Esophagus muscularis mucosa (tissue), 4 donors: ENCODE results near the gene DAZAP1. TPM values are rescaled to one million over a fixed set of nuclear protein-coding genes. Genes with fewer than 3 reads are reported as not detected.

Experiments used
- DNase-seq: peaks from one replicate; pipeline ENCODE4 v3.0.0-alpha.2; 2017; ENCODE audit errors: extremely low spot score
- H3K27ac ChIP-seq, 4 donors: fragments of 200-600 bp; sonication (generic); replicated peaks in 1 of 4; 1 replicate in 3 of 4; 2 replicates in 1 of 4; pipeline ENCODE4 v1.5.1; 2016 to 2019; ENCODE audit warnings: mild to moderate bottlenecking in 1 of 4
- H3K27me3 ChIP-seq, 4 donors: fragments of 200-600 bp; sonication (generic); one replicate each; pipeline versions ENCODE4 v1.5.1 to v1.6.0; 2016 to 2019
- H3K36me3 ChIP-seq, 4 donors: fragments of 200-600 bp; sonication (generic); one replicate each; pipeline ENCODE4 v1.5.1; 2016 to 2019
- H3K4me1 ChIP-seq, 4 donors: fragments of 200-600 bp; sonication (generic); one replicate each; pipeline ENCODE4 v1.5.1; 2016 to 2019
- H3K4me3 ChIP-seq, 4 donors: fragments of 200-600 bp; sonication (generic); 1 replicate in 2 of 4; 2 replicates in 2 of 4; pipeline ENCODE4 v1.5.1; 2016 to 2019; ENCODE audit warnings: mild to moderate bottlenecking in 4 of 4, moderate library complexity in 1 of 4
- H3K9me3 ChIP-seq, 4 donors: fragments of 200-600 bp; sonication (generic); 1 replicate in 3 of 4; 2 replicates in 1 of 4; pipeline ENCODE4 v1.5.1; 2016 to 2019
- EP300 ChIP-seq: sonication (generic); formaldehyde crosslinking; IDR thresholded peaks from one replicate; pipeline ENCODE4 v1.6.1; 2017; ENCODE audit warnings: antibody characterized with exemption
- POLR2A ChIP-seq: fragments of 450-650 bp; IDR thresholded peaks from one replicate; pipeline ENCODE4 v1.6.1; 2017; ENCODE audit warnings: antibody characterized with exemption, moderate library complexity, mild to moderate bottlenecking, low read depth
- POLR2AphosphoS5 ChIP-seq, 2 donors: sonication (generic); formaldehyde crosslinking; IDR thresholded peaks; one replicate each; pipeline ENCODE4 v1.6.1; 2017; ENCODE audit warnings: antibody characterized with exemption in 2 of 2
- WGBS: methylation state at CpG from one replicate; pipeline ENCODE4 v1.1.5; 2018; 5-methylcytosine and 5-hydroxymethylcytosine counted together
- intact Hi-C: fragments of 100-400 bp; cut with DNase I; formaldehyde crosslinking; loops from one replicate; pipeline ENCODE4 v1.15.1; 2023
- total RNA-seq, 4 donors: library from RNA; depleted of rRNA; stranded (reverse); fragments of >200 nt; gene quantifications; one replicate each; pipeline versions ENCODE4 v1.1.0 to v1.2.1, GENCODE V29; 2016
- TF ChIP-seq, protein P1 (sequence below), 3 experiments: fragments of 200-600 bp in 2 of 3; fragments of 450-650 bp in 1 of 3; sonication (generic) in 2 of 3; IDR thresholded peaks; one replicate each; pipeline ENCODE4 v1.5.1; 2017 to 2019; ENCODE audit warnings: antibody characterized with exemption in 3 of 3, mild to moderate bottlenecking in 2 of 3, moderate library complexity in 1 of 3

The DAZAP1 gene
- total RNA-seq, 4 donors from 2014 or later: 44.9 to 79.4 (median 52.9) TPM

DNA sequence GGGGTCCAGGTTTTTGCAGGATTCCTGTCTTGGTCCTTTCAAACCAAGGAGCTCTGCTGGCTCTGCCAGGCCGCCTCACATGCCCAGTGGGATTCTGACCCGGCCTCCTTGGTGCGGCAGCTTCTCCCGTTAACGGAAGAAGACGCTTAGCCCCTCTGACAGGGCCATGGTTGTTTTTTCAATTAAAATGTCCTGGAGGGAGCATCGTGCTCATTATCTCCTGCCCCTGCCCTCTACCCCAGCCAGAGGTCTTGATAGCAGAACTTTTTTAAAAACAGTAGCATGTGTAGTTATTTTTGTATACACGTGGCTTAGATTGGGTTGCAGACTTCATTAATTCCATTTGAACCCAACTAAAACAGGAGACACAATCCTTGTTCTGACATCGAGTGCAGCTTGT, 19.4 kb downstream of the DAZAP1 start:
- no peak for DNase-seq
- Histone ChIP-seq H3K4me1 (peaks cover 0 to 12% (median 0%) of the 10 kb centered on the region in 4 donors), H3K36me3 (peaks cover 62 to 99% (median 95%) of the 10 kb centered on the region in 4 donors), H3K27me3 (no peaks in the 10 kb centered on the region), H3K27ac (no peak overlapping the region), H3K4me3 (no peak overlapping the region), H3K9me3 (no peaks in the 10 kb centered on the region)
- TF ChIP-seq, protein P1, sequence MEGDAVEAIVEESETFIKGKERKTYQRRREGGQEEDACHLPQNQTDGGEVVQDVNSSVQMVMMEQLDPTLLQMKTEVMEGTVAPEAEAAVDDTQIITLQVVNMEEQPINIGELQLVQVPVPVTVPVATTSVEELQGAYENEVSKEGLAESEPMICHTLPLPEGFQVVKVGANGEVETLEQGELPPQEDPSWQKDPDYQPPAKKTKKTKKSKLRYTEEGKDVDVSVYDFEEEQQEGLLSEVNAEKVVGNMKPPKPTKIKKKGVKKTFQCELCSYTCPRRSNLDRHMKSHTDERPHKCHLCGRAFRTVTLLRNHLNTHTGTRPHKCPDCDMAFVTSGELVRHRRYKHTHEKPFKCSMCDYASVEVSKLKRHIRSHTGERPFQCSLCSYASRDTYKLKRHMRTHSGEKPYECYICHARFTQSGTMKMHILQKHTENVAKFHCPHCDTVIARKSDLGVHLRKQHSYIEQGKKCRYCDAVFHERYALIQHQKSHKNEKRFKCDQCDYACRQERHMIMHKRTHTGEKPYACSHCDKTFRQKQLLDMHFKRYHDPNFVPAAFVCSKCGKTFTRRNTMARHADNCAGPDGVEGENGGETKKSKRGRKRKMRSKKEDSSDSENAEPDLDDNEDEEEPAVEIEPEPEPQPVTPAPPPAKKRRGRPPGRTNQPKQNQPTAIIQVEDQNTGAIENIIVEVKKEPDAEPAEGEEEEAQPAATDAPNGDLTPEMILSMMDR (IDR thresholded peaks at IDR 0.05): no peak
- TF ChIP-seq EP300 (no peak), POLR2A (no peak), POLR2AphosphoS5 (IDR thresholded peaks at IDR 0.05) (no peak)
- 79% methylated on average over 8 of the region's 9 CpGs for WGBS
- intact Hi-C loops: no loop called here

DNA sequence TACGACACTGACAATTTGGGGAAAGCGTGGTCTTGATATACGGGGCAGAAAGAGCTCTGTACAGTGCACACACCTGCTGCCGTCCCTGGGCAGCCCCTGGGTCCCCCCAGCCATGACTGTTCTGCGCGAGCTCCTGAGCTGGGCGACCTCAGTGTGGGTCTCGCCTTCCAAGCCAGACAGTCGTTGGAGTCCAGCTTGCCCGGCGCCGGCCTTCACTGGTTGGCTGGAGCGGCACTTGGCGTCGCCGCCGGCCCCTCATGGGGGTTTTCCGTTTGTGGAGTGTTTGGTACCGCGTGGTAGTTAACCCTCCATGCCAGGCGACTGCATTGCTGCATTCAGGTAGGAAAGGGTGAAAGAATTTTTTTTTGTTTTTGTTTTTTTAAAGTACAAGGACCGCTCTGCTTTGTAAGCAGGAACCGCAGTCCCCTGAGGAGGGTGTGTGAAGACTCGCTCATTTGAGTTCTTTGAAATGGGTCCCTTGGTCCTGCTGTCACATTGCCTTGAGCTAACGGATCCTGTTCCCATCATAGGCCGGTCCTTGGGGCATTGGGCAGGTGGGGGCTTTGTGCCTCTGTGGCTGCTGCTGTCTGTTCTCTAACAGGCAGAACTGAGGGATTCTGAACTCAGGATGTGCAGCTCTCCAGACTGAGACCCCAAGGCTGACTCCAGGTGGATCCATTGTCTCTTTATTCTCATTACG, 20.0 kb downstream of the DAZAP1 start:
- Histone ChIP-seq H3K4me1 (peaks cover 0 to 12% (median 0%) of the 10 kb centered on the region in 4 donors), H3K27me3 (no peaks in the 10 kb centered on the region), H3K9me3 (no peaks in the 10 kb centered on the region), H3K4me3 (no peak overlapping the region), H3K36me3 (peaks cover 62 to 99% (median 95%) of the 10 kb centered on the region in 4 donors), H3K27ac (no peak overlapping the region)
- intact Hi-C loops: no loop called here
- no peak for DNase-seq
- 88% methylated on average over 21 of the region's 27 CpGs for WGBS
- TF ChIP-seq POLR2AphosphoS5 (IDR thresholded peaks at IDR 0.05): no peak
- TF ChIP-seq, protein P1 (IDR thresholded peaks at IDR 0.05): no peak
- no peak for TF ChIP-seq EP300
- no peak for TF ChIP-seq POLR2A

DNA sequence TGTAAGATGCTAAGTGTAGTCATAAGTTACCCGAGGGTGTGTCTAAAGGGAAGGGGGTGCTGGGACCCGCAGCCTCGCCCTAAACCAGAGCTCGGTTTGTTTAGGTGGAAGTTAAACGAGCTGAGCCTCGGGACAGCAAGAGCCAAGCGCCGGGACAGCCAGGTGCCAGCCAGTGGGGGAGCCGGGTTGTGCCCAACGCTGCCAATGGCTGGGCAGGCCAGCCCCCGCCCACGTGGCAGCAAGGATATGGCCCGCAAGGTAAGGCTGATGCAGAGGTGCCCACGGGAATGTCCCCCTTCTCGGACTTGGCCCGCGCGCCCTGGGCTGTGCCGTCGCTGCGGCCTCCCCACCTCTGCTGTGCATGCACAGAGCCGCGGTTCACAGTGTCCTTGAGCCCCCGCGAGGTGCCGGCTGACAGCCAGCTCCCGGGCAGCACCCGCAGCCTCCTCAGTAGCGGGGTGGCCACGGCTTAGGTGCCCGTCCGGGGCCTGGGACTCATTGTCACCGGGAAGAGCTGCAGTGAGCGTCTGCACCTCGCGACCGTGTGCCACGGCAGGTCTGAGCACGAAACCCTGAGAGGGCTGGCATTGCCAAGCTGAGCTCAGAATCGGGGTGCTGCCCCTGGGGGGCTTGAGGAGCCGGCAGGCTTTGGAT, 21.5 kb downstream of the DAZAP1 start:
- Histone ChIP-seq H3K4me1 (peaks cover 0 to 12% (median 0%) of the 10 kb centered on the region in 4 donors), H3K9me3 (no peaks in the 10 kb centered on the region), H3K27ac (no peak overlapping the region), H3K4me3 (no peak overlapping the region), H3K36me3 (peaks cover 62 to 99% (median 95%) of the 10 kb centered on the region in 4 donors), H3K27me3 (no peaks in the 10 kb centered on the region)
- TF ChIP-seq EP300 (no peak), POLR2AphosphoS5 (IDR thresholded peaks at IDR 0.05) (no peak), POLR2A (no peak)
- TF ChIP-seq, protein P1 (IDR thresholded peaks at IDR 0.05): no peak
- intact Hi-C loops: no loop called here
- no peak for DNase-seq
- WGBS: 86% methylated on average over 12 of the region's 41 CpGs

DNA sequence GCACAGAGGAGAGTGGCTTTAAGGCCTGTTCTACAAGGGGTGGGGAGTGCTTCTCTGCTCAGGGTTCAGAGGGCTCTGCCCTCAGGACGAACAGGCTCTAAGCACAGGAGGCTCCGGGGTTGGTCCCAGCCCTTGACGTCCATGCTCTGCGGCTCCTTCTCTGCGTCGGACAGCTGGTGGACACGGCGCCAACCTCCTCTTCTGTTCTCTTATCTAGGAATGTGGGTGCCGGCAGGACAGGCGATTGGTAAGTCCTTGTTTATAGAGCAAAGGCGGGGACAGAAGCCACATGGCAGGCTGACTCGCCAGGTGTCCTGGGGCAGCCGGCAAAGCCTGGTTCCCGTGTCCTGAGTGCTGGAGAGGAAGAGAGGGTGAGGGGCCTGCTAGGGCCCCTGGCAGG, 22.4 kb downstream of the DAZAP1 start:
- peaks cover 67 to 99% (median 95%) of the 10 kb centered on the region in 4 donors for H3K36me3 ChIP-seq
- H3K27ac ChIP-seq: no peak overlapping the region
- WGBS: 82% methylated on average over 14 of the region's 14 CpGs
- H3K27me3 ChIP-seq: no peaks in the 10 kb centered on the region
- intact Hi-C loops: no loop called here
- no peaks in the 10 kb centered on the region for H3K9me3 ChIP-seq
- TF ChIP-seq, protein P1 (IDR thresholded peaks at IDR 0.05): no peak
- no peak for TF ChIP-seq POLR2A
- no peak for TF ChIP-seq EP300
- no peak for DNase-seq
- H3K4me3 ChIP-seq: no peak overlapping the region
- H3K4me1 ChIP-seq: peaks cover 0 to 12% (median 0%) of the 10 kb centered on the region in 4 donors
